Activated naive CD8-positive, alpha-beta T cell (primary cell): ENCODE measurements around the gene TLCD3A.
"Not testable (repeated sequence)": the region's sequence is repeated elsewhere in the genome, so short reads cannot be mapped to it uniquely, and the experiment has no call there.

Experiments
- H3K27ac Mint-ChIP-seq: one replicate; pipeline ENCODE4 v1.8.0; 2021; ENCODE audit warnings: mixed read lengths
- H3K27me3 Mint-ChIP-seq: one replicate; pipeline ENCODE4 v1.8.0; 2021; ENCODE audit warnings: mixed read lengths
- H3K36me3 Mint-ChIP-seq: one replicate; pipeline ENCODE4 v1.8.0; 2021; ENCODE audit warnings: mixed read lengths
- H3K4me1 Mint-ChIP-seq: one replicate; pipeline ENCODE4 v1.8.0; 2021; ENCODE audit warnings: low read depth, mixed read lengths
- H3K4me3 Mint-ChIP-seq: one replicate; pipeline ENCODE4 v1.8.0; 2021; ENCODE audit warnings: mild to moderate bottlenecking, mixed read lengths
- H3K9me3 Mint-ChIP-seq: one replicate; pipeline ENCODE4 v1.8.0; 2021; ENCODE audit warnings: low read depth, mixed read lengths

TLCD3A gene

GRCh38 chr17:732902-733720 is 715 bp downstream of the TLCD3A start:
- H3K9me3 Mint-ChIP-seq, result no peaks in the 10 kb centered on the region
- H3K27me3 Mint-ChIP-seq, result no peaks in the 10 kb centered on the region
- H3K27ac Mint-ChIP-seq, result peak overlapping the region; percentile 84
- peak overlapping the region; percentile 89 for H3K4me3 Mint-ChIP-seq
- no peaks in the 10 kb centered on the region for H3K36me3 Mint-ChIP-seq
- peaks cover 15% of the 10 kb centered on the region for H3K4me1 Mint-ChIP-seq

- H3K27me3 Mint-ChIP-seq, result no peaks in the 10 kb centered on the region
- peak overlapping the region; percentile 89 for H3K4me3 Mint-ChIP-seq
- peak overlapping the region; percentile 84 for H3K27ac Mint-ChIP-seq
- peaks cover 15% of the 10 kb centered on the region for H3K4me1 Mint-ChIP-seq
- peaks cover 2% of the 10 kb centered on the region for H3K36me3 Mint-ChIP-seq
- no peaks in the 10 kb centered on the region for H3K9me3 Mint-ChIP-seq
Measured at GRCh38 chr17:733743-734142, 1.3 kb downstream of the TLCD3A start.

- Mint-ChIP-seq H3K4me1 (peaks cover 23% of the 10 kb centered on the region), H3K4me3 (no peak overlapping the region), H3K27ac (no peak overlapping the region), H3K9me3 (no peaks in the 10 kb centered on the region), H3K27me3 (no peaks in the 10 kb centered on the region), H3K36me3 (peaks cover 4% of the 10 kb centered on the region)
Measured at GRCh38 chr17:737561-738113, 5.2 kb downstream of the TLCD3A start.

GRCh38 chr17:740240-741017 is 8.0 kb downstream of the TLCD3A start:
- Mint-ChIP-seq H3K27ac (peak overlapping the region; percentile 16), H3K9me3 (no peaks in the 10 kb centered on the region), H3K4me1 (peaks cover 22% of the 10 kb centered on the region), H3K4me3 (peak overlapping the region; percentile 36), H3K36me3 (peaks cover 6% of the 10 kb centered on the region), H3K27me3 (no peaks in the 10 kb centered on the region)

- H3K27me3 Mint-ChIP-seq, result no peaks in the 10 kb centered on the region
- peaks cover 6% of the 10 kb centered on the region for H3K36me3 Mint-ChIP-seq
- no peak overlapping the region for H3K4me3 Mint-ChIP-seq
- no peaks in the 10 kb centered on the region for H3K9me3 Mint-ChIP-seq
- peaks cover 22% of the 10 kb centered on the region for H3K4me1 Mint-ChIP-seq
- H3K27ac Mint-ChIP-seq, result no peak overlapping the region
Measured at GRCh38 chr17:742147-742793, 9.9 kb downstream of the TLCD3A start.

- no peaks in the 10 kb centered on the region for H3K9me3 Mint-ChIP-seq
- H3K4me1 Mint-ChIP-seq, result peaks cover 25% of the 10 kb centered on the region
- peaks cover 6% of the 10 kb centered on the region for H3K36me3 Mint-ChIP-seq
- H3K27ac Mint-ChIP-seq, result peak overlapping the region; percentile 54
- no peak overlapping the region for H3K4me3 Mint-ChIP-seq
- H3K27me3 Mint-ChIP-seq, result no peaks in the 10 kb centered on the region
Measured at GRCh38 chr17:743139-743538, 10.7 kb downstream of the TLCD3A start.

GRCh38 chr17:744937-745336 is 12.5 kb downstream of the TLCD3A start:
- Mint-ChIP-seq H3K36me3 (peaks cover 8% of the 10 kb centered on the region), H3K4me1 (peaks cover 37% of the 10 kb centered on the region), H3K4me3 (no peak overlapping the region), H3K9me3 (no peaks in the 10 kb centered on the region), H3K27ac (no peak overlapping the region), H3K27me3 (no peaks in the 10 kb centered on the region)

GRCh38 chr17:745406-745805 is 13.0 kb downstream of the TLCD3A start:
- Mint-ChIP-seq H3K4me3 (no peak overlapping the region), H3K27ac (no peak overlapping the region), H3K27me3 (no peaks in the 10 kb centered on the region), H3K4me1 (peaks cover 38% of the 10 kb centered on the region), H3K36me3 (peaks cover 12% of the 10 kb centered on the region), H3K9me3 (no peaks in the 10 kb centered on the region)

GRCh38 chr17:746181-746580 is 13.8 kb downstream of the TLCD3A start:
- Mint-ChIP-seq H3K4me1 (peaks cover 38% of the 10 kb centered on the region), H3K27me3 (no peaks in the 10 kb centered on the region), H3K27ac (no peak overlapping the region), H3K9me3 (no peaks in the 10 kb centered on the region), H3K36me3 (peaks cover 17% of the 10 kb centered on the region), H3K4me3 (no peak overlapping the region)

GRCh38 chr17:746783-747629 is 14.6 kb downstream of the TLCD3A start:
- Mint-ChIP-seq H3K4me1 (peaks cover 40% of the 10 kb centered on the region), H3K27ac (no peak overlapping the region), H3K27me3 (no peaks in the 10 kb centered on the region), H3K36me3 (peaks cover 15% of the 10 kb centered on the region), H3K4me3 (no peak overlapping the region), H3K9me3 (no peaks in the 10 kb centered on the region)

GRCh38 chr17:748604-749003 is 16.2 kb downstream of the TLCD3A start:
- not testable (repeated sequence) for H3K27ac Mint-ChIP-seq, H3K4me3 Mint-ChIP-seq, H3K27me3 Mint-ChIP-seq, H3K9me3 Mint-ChIP-seq
- Mint-ChIP-seq H3K4me1 (peaks cover 40% of the 10 kb centered on the region), H3K36me3 (peaks cover 15% of the 10 kb centered on the region)

GRCh38 chr17:749359-749758 is 17.0 kb downstream of the TLCD3A start:
- Mint-ChIP-seq H3K36me3 (peaks cover 14% of the 10 kb centered on the region), H3K4me1 (peaks cover 37% of the 10 kb centered on the region), H3K4me3 (peak overlapping the region; percentile 99)
- H3K27me3 Mint-ChIP-seq, H3K9me3 Mint-ChIP-seq, H3K27ac Mint-ChIP-seq: not testable (repeated sequence)

GRCh38 chr17:750431-751037 is 18.1 kb downstream of the TLCD3A start:
- Mint-ChIP-seq H3K36me3 (peaks cover 13% of the 10 kb centered on the region), H3K4me1 (peaks cover 36% of the 10 kb centered on the region), H3K27me3 (no peaks in the 10 kb centered on the region), H3K4me3 (peak overlapping the region; percentile 99), H3K9me3 (no peaks in the 10 kb centered on the region), H3K27ac (peak overlapping the region; percentile 99)
